Measurements from ENCODE around the gene KBTBD6.
A peak's percentile ranks its signal among the peaks of the same experiment; 100 is the strongest.
"Not testable (repeated sequence)": the region's sequence is repeated elsewhere in the genome, so short reads cannot be mapped to it uniquely, and the experiment has no call there.

KBTBD6 gene

GRCh38 chr13:41099986-41100385, 32.6 kb downstream of the KBTBD6 start:
- no peak for TF ChIP-seq CTCF (IDR thresholded peaks at IDR 0.05; ENCODE audit: low read depth, low read length)
- H3K4me3 ChIP-seq (ENCODE audit: low read depth, low read length) = no peak overlapping the region

GRCh38 chr13:41098761-41099160, 33.8 kb downstream of the KBTBD6 start:
- H3K4me3 ChIP-seq (ENCODE audit: low read depth, low read length) = no peak overlapping the region
- DNase-seq (ENCODE audit: low read depth) = no peak
- TF ChIP-seq POLR2A (IDR thresholded peaks at IDR 0.05; ENCODE audit: extremely low read depth, insufficient read length) (no peak), MAX (IDR thresholded peaks at IDR 0.05; ENCODE audit: low read depth, low read length) (no peak), MYC (IDR thresholded peaks at IDR 0.05; ENCODE audit: low read depth, low read length) (no peak), CTCF (IDR thresholded peaks at IDR 0.05; ENCODE audit: low read depth, low read length) (no peak)

More at GRCh38 chr13:41099986-41100385, 32.6 kb downstream of the KBTBD6 start:
- DNase-seq (ENCODE audit: low read depth) = no peak

- DNase-seq (ENCODE audit: low read depth); H3K4me3 ChIP-seq (ENCODE audit: low read depth, low read length): not testable (repeated sequence)
Observed at GRCh38 chr13:41095681-41096080, 36.9 kb downstream of the KBTBD6 start.

- no peak for TF ChIP-seq CTCF (IDR thresholded peaks at IDR 0.05; ENCODE audit: low read depth, low read length)
- TF ChIP-seq MAX (IDR thresholded peaks at IDR 0.05; ENCODE audit: low read depth, low read length) = no peak
- TF ChIP-seq MYC (IDR thresholded peaks at IDR 0.05; ENCODE audit: low read depth, low read length) = no peak
- no peak for TF ChIP-seq POLR2A (IDR thresholded peaks at IDR 0.05; ENCODE audit: extremely low read depth, insufficient read length)
- H3K4me3 ChIP-seq (ENCODE audit: low read depth, low read length) = no peak overlapping the region
- DNase-seq (ENCODE audit: low read depth) = peak; percentile 33
Observed at GRCh38 chr13:41085961-41086585, 46.5 kb downstream of the KBTBD6 start.

- TF ChIP-seq POLR2A (IDR thresholded peaks at IDR 0.05; ENCODE audit: extremely low read depth, insufficient read length) (no peak), CTCF (IDR thresholded peaks at IDR 0.05; ENCODE audit: low read depth, low read length) (no peak), MAX (IDR thresholded peaks at IDR 0.05; ENCODE audit: low read depth, low read length) (no peak), MYC (IDR thresholded peaks at IDR 0.05; ENCODE audit: low read depth, low read length) (no peak)
- no peak overlapping the region for H3K4me3 ChIP-seq (ENCODE audit: low read depth, low read length)
- DNase-seq (ENCODE audit: low read depth) = no peak
Observed at GRCh38 chr13:41079725-41080124, 52.9 kb downstream of the KBTBD6 start.
